GM23248 (cell line): ENCODE results near the gene AP5B1.
A peak's percentile ranks its signal among the peaks of the same experiment; 100 is the strongest.

Source experiments
- EZH2 ChIP-seq: fragments of 200-600 bp; sonication (generic); IDR thresholded peaks from 2 replicates; pipeline ENCODE4 v1.6.1; 2018; ENCODE audit warnings: antibody characterized with exemption, mild to moderate bottlenecking; ENCODE audit not compliant: insufficient read depth, poor library complexity, severe bottlenecking
- EZH2phosphoT487 ChIP-seq: fragments of 200-600 bp; sonication (generic); IDR thresholded peaks from 2 replicates; pipeline ENCODE4 v1.6.1; 2018; ENCODE audit warnings: antibody characterized with exemption, moderate library complexity, mild to moderate bottlenecking, low read depth; ENCODE audit not compliant: insufficient read depth

DNA sequence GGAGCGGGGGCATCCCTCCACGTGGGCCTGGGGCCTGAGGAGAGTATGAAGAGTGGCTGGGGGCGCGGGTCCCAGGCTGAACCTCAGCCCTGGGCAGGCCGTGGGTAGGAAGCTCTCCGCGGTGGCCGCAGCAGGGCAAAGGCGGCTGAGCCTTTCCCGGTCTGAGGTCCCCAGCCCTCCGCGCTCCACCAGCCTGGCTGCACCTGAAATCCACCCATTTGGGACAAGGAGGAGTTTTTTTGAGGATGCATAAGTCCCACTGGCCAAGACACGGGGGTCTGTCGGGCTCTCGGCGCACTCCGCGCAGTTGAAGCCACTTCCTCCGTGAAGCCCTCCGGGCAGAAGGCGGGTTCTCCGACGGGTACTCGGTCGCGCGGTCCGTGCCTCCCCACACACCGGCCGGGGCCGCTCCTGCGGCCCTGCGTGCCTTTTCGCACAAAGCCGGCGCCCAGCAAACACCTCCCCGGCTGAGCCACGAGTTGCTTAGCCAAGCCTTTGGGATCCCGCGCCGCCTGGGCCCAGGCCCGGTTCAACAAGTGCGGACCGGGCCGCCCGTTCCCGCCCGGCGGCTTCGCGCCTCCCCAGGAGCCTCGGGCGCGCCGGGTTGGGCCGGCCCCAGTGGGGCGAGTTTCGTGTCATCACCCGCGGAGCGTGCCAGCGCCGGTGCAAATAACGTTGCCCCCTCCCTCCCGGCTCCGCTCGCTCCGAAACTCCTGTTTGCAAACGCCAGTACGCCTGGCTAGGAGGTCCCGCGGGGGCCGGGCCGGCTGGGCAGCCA, 5.4 kb upstream of the AP5B1 start:
- TF ChIP-seq EZH2 (peak; percentile 83), EZH2phosphoT487 (peak; percentile 74; the same call in 1 of the 2 replicates)
